HuH-7 (cell line): ENCODE measurements around the gene MOV10L1.
A peak's percentile ranks its signal among the peaks of the same experiment; 100 is the strongest.
"Not testable (repeated sequence)": the region's sequence is repeated elsewhere in the genome, so short reads cannot be mapped to it uniquely, and the experiment has no call there.

Experiments used
- DNase-seq: peaks from one replicate; pipeline ENCODE4 v3.0.0; 2011; ENCODE audit warnings: low spot score

MOV10L1 gene

DNA sequence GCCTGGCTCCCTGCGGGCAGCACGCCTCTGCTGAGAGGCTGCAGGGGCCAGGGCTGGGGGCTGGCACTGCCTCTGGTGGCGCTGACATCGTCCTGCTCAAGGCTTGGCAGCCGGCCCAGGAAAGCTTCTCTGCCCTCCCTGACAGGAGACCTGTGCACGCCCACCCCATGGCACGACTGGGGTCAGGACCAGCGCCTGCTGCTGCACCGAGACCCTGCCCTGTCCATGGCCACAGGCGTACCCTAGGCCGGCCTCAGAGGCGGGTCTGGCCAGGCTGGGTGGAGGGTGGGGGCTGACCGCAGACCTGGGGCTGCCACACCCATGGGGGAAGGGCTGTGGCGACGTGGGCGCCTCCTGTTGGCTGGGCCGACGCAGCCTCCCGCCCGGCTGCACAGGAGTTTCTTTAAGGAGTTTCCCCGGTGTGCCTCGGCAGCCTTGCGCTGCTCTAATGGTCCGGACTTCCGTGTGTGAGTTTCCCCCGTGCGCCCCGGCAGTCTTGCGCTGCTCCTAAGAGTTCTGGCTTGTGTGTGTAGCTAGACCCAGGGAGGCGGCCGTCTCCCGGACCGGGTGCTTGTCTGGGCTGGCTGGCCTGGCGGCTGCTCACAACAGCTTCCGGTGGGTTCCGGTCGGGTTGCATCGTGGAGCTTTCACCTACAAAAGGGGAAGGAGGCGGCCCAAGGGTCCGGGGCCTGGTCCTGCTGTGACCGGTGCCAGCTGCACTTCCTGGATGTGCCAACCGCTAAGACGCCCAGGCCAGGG, 100.6 kb downstream of the MOV10L1 start:
- DNase-seq = no peak

DNA sequence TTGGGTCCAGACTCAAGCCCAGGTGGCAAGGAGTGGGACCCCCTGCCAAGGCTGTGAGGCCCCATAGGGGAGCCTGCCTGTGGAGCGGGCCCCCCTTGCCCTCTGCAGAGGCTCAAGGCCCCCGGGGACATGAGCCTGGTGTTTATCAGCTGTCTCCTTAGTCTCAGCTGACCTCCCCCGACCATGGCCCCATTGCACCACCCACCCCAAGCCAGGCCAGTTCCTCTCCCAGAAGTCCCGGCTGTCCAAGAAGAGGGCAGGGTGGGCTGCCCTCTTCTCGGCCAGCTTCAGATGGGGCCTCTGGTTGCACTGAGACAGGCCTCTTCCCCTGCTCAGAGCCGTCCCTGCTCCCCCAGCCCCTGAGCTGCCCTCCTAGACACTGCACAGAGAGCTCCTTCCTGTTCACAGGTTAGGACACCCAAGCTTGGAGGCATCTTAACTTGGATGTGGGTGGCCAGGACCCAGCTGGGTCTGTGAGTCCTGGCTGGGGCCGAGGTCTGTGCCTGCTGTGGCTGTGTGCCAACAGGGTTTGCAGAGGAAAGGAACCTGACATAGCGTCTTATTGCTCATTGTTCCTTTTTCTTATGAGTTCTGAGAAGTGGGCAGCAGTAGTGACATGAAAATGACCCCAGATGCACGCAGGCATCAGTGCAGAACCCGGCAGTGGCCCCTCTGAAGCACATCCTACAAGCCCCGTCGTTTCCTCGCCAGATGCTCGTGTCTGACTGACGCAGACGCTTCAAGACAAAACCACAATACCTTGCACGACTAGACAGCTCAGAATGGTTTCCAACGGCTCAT, 101.3 kb downstream of the MOV10L1 start:
- no peak for DNase-seq

DNA sequence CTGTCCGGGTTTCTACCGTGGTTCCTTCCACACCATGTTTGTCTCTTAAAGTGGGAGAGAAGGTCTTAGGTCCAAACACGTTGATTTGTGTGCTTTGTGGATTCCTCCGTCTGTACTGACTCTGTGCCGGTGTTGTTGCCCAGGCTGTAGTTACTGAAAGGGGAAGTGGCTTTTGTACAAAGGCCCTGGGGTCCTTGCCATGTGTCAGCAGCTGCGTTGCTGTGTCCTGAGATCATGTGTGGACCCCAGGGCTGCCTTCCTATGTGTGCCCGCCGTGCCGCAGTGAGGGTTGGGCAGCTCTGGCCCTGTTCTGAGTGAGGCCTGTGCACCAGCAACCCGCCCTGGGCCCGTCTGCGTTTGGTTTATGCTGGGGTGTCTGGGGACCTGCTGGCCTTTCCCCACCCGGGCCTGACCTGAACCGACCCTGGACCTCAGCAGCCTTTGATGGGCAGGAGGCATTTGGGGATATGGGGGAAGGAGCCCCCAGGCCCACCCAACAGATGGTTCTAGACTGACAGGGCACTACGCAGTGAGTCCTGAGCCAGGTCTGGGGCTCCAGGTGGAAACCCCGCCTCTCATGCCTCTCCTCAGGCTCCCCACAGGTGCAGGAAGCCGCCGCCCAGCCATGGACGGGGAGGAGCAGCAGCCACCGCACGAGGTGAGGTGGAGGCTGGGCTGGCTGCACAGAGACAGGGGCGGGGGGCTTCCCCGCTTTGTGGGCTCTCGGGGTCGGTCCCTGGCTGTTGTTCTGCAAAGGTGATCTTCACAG, 102.8 kb downstream of the MOV10L1 start:
- no peak for DNase-seq

DNA sequence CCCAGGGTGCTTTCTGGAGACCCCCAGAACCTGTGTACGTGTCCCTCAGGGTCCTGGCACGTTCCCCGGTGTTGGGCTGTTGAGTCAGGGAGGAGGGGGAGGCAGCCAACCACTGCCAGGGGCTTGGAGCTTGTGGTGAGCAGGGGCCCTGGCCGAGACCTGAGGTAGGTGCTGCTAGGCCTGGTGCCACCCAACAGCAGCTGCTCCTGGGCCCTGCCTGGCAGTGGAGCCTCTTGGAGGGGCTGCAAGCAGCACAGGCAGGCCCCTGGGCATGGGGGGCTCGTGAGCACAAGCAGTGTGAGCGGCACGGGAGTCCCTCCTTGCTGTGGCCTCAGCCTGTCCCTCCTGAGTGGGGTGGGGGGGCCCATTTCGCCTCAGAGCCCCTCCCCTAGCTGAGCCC, 103.8 kb downstream of the MOV10L1 start:
- no peak for DNase-seq

DNA sequence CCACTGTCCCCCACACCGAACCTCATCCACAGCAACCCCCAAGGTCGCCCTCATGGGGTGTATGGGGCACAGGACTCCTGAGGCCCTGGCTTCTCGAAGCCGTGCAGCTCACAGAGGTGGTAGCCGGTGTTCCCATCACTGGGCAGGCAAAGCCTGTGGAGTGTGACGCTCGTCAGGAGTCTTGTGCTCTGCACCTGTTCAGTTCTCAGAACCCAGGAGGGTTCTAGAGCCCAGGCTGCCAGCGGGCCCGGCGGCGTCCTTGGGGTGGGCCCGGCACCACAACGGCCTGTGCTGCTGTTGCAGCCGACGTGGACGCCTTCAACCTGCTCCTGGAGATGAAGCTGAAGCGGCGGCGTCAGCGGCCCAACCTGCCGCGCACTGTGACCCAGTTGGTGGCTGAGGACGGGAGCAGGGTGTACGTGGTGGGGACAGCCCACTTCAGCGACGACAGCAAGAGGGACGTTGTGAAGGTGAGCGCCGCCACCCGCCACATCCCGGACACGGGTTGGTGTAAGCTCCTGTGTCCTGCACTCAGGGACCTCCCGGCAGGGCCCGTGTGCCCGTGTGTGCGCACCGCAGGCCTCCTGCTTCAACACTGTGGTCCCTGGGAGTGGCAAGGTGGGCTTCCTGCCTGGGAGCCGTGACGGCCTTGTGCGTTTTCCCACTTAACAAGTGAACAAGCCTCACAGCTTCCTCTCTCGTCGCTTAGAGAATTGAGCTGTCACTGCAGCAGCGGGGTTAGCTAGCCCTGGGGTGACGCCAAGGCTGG, 104.4 kb downstream of the MOV10L1 start:
- DNase-seq = no peak

DNA sequence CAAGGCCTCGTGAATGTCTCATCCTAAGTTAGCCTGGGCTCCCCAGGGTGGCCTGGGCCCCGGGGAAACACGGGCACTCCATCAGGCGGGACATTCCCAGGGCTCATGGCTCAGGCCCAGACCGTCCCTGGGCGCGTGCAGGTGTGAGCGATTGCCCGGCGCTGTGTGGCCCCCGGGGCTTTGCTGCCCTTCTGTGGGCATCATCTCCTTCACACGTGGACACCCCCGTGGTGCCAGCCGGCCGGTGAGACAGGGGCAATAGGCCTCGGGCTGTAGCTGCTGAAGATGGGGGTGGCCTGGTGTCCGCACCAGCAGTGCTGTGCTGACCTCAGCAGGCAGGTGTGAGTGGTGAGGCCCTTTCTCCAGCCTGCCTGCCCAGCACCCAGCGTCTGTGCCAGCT, 106.5 kb downstream of the MOV10L1 start:
- no peak for DNase-seq

DNA sequence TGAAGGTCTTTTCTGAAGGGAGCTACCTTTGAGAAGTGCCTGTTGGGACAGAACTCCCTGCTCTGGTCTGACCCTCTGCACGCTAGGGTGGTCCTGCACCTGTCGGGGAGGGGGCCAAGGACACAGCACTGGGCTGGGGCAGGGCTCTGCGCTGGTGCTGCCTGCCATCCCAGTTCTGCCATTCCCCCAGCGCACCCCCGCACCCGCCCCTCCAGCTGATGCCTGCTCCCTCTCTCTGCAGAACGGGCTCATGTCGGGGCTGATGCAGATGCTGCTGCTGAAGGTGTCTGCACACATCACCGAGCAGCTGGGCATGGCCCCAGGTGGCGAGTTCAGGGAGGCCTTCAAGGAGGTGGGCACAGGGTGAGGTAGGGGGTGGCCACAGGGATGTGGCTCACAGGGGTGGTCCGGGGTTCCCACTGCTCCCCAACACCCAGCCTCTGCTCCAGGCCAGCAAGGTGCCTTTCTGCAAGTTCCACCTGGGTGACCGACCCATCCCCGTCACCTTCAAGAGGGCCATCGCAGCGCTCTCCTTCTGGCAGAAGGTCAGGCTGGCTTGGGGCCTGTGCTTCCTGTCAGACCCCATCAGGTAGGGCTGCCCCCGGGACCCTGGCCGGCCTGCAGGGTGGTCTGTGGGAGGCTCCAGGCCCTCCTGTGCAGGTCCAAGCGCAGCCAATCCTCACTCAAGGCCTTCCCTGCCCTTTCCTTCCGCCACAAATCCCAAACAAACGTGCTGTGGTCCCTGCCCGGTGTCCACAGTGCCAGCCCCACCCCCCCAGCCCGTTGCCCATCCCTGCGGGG, 107.4 kb downstream of the MOV10L1 start:
- DNase-seq = no peak

DNA sequence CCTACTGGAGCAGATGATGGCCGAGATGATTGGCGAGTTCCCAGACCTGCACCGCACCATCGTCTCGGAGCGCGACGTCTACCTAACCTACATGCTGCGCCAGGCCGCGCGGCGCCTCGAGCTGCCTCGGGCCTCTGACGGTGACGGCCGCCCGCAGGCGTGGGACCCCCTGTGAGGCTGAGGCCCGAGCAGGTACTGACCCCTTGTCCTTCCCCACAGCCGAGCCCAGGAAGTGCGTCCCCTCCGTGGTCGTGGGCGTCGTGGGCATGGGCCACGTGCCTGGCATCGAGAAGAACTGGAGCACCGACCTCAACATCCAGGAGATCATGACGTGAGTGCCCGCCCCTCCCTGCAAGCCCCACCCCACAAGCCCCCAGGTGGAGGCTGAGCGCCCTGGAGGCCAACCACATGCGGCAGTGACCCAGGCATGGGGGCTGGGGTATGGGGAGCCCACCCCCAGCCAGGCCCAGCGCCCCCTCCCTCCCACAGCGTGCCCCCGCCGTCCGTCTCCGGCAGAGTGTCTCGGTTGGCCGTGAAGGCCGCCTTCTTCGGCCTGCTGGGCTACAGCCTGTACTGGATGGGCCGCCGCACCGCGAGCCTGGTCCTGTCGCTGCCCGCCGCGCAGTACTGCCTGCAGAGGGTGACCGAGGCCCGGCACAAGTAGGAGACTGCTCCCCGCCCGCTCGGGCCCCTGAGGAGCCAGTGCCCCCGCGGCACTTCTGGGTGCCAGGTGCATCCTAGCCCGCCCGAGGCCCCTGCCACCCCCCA, 108.2 kb downstream of the MOV10L1 start:
- DNase-seq = no peak

DNA sequence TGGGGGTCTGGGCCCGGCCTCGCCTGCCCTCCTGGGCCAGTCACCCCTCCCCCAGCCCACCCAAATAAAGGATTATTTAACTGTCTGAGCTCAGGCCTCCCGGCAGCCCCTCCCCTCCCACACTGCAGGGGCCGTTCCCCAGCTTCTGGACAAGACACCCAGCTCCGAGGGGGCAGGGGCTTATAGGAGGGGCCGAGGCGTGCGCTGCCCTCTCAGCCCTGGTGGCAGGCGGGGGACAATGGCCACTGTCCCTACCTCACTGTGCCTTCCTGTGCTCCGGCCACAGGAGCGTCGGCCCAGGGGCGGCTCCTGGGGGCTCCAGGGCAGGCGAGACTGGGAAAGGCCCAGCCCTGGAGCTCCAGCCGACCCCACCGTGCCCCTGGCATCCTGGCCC, 108.8 kb downstream of the MOV10L1 start:
- no peak for DNase-seq

DNA sequence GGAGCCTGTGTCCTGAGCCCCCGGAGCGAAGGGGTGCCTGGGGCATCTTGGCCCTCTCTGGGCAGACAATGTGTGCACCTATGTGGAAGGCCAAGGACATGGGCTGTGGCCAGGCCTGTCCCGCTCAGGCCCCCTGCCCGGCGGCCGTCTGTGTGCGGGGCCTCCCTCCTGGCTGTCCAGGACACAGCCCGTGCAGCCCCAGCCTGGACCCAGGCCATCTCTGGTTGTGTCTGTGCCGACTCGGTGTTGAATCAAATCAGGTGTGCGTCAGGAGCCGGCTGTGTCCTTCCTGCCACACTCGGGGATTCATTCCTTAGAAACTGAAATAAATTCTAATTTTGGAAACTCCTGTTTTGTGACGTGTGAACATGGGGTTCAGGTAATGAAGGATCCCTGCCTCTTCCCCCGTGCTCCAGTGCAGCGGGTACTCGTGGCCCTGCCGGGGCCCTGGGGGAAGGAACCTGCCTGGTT, 109.5 kb downstream of the MOV10L1 start:
- no peak for DNase-seq

DNA sequence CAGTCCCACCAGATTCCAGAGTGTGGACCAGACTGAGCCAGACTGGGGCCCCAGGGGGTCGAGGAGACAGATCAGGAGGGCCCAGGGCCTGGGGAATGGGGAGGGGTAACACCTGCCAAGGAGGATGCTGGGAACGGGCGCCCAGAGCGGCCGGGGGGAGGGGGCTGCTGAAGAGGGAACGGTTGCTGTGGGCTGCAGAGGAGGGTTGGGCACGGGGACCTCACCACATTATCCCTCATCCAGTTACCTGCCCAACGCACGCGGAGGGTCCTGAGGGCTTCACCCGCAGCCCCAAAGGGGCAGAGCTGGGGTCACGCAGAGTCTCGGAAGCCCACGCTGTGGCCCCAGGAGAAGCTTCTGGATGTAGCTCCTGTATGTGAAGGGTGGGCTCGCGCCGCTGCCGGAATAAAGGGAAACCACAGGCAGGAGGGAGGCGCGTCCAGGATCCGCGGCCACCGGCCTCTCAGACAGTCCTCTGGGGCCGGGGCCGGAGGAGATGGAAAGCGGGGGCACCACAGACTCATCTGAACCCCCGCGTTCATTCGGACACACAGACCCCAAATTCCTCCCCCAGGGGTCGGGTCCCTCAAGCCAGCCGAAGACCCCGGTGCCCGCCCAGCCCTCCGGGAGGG, 110.1 kb downstream of the MOV10L1 start:
- DNase-seq = no peak

DNA sequence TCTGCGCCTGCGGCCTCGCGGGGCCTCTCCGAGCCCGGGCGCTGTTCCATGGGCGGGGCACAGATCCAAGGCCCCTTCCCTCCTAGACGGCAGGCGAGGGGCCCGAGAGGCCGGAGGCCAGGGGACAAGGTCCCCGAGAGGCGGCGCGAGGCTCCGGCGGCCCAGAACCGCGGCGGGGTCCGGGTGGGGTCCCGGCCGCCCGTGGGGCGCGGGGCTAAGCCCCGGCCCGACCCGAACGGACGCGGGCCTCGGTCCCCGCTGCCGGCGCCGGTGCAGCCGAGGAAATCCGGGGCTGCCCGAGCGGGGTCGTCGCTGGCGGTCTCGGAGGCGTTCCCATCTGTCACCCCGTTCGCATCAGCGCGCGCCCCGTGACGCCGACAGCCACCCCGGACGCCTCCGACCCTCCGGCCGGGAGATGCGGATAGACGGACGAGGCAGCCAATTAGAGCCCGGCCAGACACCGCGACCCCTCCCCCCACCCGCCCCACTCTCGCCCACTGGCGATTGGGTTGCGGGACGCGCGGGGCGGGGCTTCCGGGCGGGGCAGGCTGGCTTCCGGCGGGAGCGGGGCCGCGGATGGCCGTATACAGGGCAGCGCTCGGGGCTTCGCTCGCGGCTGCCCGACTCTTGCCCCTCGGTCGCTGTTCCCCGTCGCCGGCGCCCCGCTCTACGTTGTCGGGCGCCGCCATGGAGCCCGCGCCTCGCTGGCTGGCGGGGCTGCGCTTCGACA, 110.8 kb downstream of the MOV10L1 start, which contains the start of gene SELENOO:
Gene SELENOO, plus strand, starts transcription at position 551 of the 730 bp plus-strand sequence. Its CDS starts 26 bp downstream, at position 577.
- peak; percentile 100 for DNase-seq

DNA sequence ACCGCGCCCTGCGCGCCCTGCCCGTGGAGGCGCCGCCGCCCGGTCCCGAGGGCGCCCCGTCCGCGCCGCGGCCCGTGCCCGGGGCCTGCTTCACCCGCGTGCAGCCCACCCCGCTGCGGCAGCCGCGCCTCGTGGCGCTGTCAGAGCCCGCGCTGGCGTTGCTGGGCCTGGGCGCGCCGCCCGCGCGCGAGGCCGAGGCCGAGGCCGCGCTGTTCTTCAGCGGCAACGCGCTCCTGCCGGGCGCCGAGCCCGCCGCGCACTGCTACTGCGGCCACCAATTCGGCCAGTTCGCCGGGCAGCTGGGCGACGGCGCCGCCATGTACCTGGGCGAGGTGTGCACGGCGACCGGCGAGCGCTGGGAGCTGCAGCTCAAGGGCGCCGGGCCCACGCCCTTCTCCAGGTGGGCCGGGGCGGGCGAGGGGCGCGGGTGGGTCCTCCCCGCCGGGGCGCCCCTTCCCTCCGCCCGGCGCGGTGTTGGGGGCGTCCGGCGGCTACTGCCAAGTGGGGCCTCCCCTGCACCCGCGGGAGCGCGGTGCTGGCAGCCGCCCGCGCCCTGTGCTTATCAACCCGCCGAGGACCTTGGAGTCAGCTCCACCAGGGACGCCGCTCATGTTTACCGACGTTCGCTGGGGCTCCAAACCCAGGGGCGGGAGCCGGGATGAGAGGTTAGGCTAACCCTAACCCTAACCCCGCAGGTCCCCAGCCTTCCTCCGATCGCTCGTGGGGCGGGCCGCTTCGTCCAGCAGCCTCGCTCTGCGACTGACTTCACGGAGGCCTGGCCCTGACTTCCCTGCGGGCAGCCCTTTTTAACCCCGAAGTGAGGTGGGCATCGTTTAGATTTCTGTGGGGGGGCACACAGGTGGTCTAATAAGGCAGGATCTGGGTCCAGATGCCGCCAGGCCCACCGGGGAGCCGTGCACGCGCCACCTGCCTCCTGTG, 111.7 kb downstream of the MOV10L1 start:
- DNase-seq = peak; percentile 70

DNA sequence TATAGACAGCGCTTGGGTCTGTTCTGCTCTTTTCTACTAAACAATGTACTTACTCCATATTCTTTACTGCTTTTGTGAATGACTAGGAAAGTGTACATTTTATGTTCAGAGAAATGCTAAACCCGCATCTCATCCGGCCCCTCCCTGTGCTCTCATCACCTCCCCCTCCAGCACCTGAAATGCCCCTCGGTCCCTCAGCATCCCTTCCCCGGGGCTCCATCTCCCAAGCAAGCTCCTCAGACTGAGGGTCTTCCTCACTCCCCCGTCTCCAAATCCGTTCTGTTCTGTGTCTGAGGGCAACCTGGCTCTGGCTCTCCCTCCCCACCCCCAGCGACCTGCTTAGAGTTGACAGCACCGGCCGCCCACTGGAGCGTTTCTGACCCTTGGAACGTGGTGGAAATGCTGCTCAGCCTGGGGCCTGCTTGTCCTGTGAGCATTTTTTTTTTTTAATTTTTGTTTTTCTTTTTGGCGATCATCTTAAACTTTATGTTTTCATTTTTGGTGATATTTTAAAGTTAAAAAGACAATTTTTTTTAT, 112.4 kb downstream of the MOV10L1 start:
- DNase-seq = peak; percentile 74

DNA sequence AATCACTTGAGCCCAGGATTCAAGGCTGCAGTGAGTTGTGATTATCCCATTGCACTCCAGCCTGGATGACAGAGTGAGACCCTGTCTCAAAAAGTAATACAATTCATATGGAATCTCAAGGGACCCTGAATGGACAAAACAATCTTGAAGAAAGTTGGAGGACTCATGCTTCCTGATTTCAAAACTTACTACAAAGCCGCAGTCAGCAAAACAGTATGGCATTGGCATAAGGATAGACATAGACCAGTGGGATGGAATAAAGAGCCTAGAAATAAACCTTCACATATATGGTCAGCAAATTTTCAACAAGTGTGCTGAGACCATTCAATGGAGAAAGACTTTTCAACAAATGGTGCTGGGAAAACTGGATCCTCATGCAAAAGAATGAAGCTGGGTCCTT, 113.5 kb downstream of the MOV10L1 start:
- DNase-seq = no peak

DNA sequence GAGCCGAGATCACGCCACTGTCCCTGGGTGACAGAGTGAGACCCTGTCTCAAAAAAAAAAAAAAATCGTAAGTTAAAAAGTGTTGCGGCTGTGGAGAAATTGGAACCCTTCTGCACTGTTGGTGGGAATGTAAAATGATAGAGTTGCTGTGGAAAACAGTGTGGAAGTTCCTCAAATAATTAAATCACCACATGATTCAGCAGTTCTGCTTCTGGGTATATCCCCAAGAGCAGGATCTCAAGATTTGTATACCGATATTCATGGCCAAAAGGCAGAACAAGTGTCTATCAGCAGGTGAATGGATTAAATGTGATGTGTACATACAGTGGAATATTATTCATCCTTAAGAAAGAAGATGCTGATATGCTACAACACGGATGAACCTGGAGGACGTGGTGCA, 114.8 kb downstream of the MOV10L1 start:
- DNase-seq = no peak

DNA sequence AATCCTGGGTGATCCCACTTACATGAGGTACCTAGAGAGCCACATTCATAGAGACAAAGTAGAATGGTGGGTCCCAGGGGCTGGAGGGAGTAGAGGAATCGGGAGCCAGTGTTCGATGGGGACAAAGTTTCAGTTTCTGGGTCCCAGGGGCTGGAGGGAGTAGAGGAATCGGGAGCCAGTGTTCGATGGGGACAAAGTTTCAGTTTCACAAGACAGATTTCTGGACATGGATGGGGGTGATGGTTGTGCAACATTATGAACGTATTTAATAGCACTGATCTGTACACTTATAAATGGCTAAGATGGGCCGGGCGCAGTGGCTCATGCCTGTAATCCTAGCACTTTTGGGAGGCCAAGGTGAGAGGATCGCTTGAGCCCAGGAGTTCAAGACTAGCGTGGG, 115.2 kb downstream of the MOV10L1 start:
- not testable (repeated sequence) for DNase-seq
